ENCODE measurements around the gene MRPL38.
A peak's percentile ranks its signal among the peaks of the same experiment; 100 is the strongest.

Gene MRPL38

GRCh38 chr17:75904749-75905521, at the start of gene MRPL38:
Gene MRPL38, minus strand, starts transcription at chr17:75904884. Its CDS starts 9 bp downstream, at chr17:75904875.
- DNase-seq, result peak; percentile 97

GRCh38 chr17:75950855-75951554, 46.3 kb upstream of the MRPL38 start:
- DNase-seq, result no peak

GRCh38 chr17:75950421-75950820, 45.7 kb upstream of the MRPL38 start:
- no peak for DNase-seq

DNA sequence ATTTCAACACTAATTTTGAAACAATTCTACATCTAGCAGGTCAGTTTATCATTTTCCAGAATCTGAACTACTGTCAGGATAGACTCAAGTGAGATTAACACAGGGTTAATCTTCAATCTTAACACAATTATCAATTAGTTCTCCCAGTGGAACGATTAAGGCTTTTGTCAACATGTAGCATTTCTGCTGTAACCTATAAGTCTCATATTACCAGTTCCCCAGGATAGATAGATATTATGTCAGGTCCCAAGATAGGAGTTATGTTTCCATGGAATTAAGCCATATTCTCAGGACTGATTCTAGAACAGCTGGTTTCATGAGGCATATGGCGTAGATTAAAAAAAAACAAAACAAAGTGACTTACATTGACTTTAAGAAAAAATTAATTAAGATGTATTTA, 40.5 kb upstream of the MRPL38 start:
- no peak for DNase-seq

- no peak for DNase-seq
Measured at GRCh38 chr17:75943491-75943890, 38.8 kb upstream of the MRPL38 start.

DNA sequence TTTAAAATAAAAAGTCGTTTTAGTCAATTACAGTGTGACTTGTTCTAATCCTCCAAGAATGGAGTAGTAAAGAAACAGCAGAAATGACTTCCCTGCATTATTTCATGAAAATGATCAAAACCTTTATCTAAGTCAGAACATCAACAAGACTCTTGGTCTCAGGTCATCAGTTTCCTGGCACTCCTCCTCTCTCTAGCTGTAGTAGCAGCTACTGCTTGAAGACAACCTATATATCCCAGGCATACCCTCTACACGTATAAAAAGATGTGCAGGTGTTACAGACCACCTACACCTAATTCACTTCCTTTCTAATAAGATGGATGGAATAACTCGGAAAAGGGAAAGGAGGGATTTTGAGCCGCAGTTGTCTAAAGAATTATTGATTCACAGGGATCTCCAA, 37.8 kb upstream of the MRPL38 start:
- DNase-seq, result no peak

DNA sequence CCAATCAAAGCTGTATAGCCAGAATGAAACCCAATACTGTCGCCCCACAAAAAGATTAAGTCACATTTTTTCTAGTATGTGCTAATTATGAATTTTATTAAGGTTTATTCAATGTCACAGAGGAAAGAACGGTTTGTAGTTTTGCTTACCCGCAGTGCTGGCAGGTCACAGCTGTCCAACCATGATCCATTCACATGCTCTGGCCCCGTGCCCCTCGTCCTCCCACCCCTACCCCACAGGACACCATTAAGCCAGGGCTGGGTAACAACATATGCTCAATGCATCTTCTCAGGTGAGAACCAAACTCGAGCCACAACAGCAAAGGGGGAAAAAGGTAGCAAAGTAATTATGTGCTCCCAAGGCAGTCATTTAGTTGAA, 36.7 kb upstream of the MRPL38 start:
- no peak for DNase-seq

- DNase-seq, result peak; percentile 86
Measured at GRCh38 chr17:75940727-75941441, 36.2 kb upstream of the MRPL38 start, which contains the start of gene FBF1. Gene FBF1, minus strand, starts transcription at chr17:75941042. Its CDS starts 2,893 bp downstream, at chr17:75938149.

DNA sequence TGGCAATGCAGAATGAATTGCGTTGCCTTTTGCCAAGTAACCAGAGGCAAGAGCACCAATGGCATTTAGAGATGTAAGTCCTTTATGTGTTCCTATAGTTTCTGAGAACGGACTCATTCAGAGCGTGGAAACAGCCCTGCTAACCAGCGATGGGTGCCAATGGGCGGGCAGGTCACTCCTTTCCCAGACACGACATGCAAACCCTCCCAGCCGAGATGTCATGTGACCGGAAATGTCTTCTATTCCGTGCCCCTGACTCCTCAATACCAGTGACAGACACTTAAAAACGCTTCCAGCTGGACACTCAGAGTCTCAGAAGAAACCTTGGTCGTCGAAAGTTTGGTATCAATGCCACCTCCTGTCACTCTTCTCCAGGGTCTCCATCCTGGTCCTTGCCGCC, 33.0 kb upstream of the MRPL38 start:
- no peak for DNase-seq

- DNase-seq, result no peak
Measured at GRCh38 chr17:75933808-75934207, 29.1 kb upstream of the MRPL38 start.

DNA sequence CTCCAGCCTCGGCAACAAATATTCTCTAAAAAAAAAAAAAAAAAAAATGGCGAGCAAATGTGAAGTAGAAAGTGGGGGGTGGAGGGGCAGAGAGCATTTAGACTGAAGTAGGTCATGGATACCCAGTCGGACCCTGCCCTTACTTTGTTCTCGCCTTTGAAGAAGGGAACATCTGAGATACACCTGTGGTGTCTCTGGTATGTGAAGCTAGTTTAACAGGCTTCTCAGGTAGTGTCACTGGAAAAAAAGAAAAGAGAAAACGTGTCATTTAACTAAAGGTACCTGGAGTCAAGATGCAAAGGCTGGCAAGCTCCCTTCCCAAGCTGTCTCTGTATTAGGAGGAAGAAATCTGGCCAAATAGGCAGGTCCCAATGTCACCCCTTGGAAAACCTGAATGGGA, 28.2 kb upstream of the MRPL38 start:
- no peak for DNase-seq

- DNase-seq, result no peak
Measured at GRCh38 chr17:75931062-75931461, 26.4 kb upstream of the MRPL38 start.

DNA sequence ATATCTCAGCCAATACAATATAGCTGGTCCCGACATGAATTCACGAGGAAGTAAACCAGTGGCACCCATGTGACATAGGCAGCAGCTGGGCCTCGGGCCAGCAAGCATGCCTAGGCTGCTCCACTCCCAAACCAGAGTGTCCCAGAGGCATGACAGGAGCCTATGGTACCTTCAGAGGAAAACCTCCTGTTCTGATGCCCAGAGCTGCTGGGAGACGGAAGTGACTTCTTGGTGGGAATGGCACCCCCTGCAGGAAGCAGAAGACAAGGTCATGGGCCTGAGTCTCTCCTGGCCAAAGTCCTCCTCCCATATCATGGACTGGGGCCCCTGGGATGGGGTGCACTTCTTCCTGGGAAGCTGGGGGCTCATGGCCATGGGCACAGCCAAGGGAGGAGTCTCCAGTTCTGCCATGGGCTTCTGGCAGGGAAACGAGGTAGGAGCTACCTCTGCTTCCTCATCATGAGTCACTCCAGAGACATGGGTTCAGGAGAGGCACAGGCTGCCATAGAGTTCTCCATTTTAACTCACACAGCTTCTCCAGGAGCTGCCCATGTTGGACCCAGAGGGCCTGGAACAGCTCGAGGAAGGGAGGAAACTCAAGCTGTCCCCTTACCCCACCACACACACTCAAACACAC, 22.7 kb upstream of the MRPL38 start:
- DNase-seq, result no peak

- no peak for DNase-seq
Measured at GRCh38 chr17:75926456-75926855, 21.8 kb upstream of the MRPL38 start.

DNA sequence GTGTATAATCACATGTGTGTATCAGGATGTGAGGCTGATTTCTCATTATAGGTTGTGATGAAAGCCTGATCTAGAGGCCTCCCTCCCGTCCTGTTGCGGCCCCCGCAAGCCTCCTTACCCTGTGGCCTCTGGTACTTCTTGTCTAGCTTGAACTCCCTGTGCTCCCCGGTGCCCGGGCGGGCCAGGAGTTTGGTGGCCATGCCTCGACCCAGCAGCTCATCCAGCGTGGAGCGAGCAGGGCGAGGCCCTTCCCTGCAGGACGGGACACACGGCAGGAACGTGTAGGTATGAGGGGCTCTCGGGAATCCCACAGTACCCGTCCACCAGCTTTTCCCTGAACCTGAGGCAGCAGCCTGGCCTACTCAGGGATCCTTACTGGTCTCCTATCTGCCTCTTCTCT, 21.2 kb upstream of the MRPL38 start:
- DNase-seq, result no peak

- no peak for DNase-seq
Measured at GRCh38 chr17:75925103-75925502, 20.4 kb upstream of the MRPL38 start.

DNA sequence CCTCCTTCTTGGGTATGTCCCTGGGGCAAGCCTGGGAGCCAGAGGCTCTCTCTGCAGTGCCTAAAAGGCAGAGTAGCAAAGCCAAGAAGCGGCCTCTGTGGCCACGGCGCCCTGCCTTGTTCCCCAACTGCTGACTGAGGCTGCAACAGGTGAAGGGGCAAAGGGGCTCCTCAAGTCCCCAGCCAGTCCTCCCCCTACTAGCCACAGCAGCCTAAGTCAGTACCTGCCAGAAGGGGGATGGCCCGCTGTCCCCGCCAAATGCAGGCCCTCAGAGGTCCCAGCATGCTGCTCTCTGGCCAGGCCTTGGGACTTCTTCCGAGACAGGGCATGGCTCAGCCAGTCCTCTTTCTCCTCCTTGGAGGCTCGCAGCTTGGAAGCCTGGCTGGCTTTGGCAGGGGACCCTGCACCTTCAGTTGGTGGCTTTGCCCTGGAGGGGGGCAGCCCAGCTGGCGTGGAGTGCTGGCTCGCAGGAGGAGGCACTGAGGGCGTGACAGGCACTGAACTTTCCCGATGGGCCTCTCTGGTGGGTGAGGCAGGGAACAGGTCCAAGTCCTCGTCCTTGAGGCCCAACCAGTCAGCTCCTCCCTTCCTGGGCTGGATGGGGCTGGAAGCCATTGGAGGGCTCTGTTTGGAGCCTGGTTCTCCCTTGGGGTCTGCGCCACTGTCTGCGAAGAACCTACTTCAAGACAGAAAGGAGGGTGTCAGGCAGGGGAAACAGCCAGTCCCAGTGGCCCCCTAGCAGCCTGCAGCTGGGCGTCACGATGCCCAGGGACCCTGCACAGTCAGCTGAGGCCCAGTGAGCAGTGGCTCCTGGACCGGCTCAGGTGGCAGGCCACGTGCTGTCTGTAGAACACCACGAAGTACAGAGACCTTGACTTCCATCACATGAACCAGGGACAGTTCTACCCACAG, 18.5 kb upstream of the MRPL38 start:
- no peak for DNase-seq

GRCh38 chr17:75922173-75922961, 17.7 kb upstream of the MRPL38 start:
- DNase-seq, result no peak

DNA sequence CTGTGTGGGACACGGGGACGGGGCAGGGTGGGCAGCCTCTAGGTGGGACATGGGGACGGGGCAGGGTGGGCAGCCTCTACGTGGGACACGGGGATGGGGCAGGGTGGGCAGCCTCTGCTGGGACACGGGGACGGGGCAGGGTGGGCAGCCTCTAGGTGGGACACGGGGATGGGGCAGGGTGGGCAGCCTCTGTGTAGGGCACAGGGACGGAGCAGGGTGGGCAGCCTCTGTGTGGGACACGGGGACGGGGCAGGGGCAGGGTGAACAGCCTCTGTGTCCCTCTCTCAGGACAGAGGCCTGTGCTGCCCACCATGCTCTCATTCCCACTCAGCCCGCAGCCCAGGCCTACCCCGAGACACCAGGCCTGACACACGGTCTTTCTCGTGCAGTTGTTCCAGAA, 16.9 kb upstream of the MRPL38 start:
- DNase-seq, result no peak

- DNase-seq, result no peak
Measured at GRCh38 chr17:75920045-75920560, 15.4 kb upstream of the MRPL38 start.

DNA sequence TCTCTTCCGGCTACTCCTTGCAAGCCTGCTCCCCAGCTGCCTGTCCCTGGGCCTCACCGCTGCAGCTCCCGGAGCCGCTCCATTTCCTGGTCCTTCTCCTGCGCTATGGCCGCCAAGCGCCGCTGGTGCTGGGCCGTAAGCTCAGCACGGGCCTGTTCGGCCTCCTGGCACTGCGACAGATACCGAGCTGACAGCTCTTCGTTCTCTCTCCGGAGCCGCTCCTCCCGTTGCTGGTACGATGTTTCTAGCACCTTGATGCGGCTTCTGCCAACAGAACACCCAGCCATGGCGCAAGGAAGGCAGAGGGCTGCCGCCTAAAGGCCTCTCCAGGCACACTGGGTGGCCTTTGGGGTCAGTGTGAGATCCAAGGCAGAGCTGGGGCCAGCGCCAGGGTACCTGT, 14.9 kb upstream of the MRPL38 start:
- no peak for DNase-seq

Data from CD4-positive, alpha-beta T cell treated with Interleukin-15 for 1 hour (primary cell).